Central memory CD4-positive, alpha-beta T cell (primary cell): Measurements from ENCODE around the gene NRG3.
"Not testable (repeated sequence)": the region's sequence is repeated elsewhere in the genome, so short reads cannot be mapped to it uniquely, and the experiment has no call there.

Experiments used
- DNase-seq: peaks from one replicate; pipeline ENCODE4 v3.0.0; 2022

NRG3 gene

DNA sequence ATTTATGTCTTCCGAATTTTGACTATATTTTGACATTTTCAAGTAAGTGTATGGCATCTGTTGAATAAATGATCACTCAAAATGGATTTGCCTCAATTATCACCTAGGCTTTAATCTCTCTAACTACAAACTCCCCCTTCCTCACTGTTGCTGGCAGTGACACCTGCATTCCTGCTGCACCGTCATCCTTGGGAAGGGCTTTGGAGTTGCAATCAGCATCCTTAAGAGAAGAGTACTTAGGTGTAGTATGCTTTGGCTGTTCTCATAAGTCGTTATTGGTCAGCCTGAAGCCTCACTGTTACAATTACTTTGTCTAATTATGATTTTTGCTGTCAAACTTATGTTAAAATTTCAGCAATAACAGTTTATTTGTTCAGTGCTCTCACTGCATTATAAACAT, 415.0 kb downstream of the NRG3 start:
- no peak for DNase-seq

DNA sequence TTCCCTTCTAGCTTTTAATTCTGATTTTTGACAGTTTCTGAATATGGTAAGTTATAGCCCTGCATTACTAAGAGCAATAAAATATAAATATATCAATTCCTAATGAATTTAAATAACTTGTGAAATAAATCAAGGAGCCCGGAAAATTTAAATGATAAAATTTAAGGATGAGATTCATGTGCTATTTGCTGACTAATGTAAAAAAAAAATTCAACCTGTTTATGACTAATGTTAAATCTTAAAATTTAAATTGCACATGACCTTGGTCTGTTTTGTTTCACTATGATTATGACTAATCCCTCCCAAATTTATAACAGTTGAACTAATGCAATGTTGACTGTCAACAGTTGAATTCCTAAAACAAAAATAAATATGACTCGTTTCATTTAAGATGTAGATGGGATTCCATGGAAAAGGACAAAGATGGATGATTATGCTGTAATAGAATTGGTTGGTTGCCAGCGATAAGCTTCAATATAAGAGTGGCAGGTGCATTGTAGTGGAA, 419.9 kb downstream of the NRG3 start:
- no peak for DNase-seq

DNA sequence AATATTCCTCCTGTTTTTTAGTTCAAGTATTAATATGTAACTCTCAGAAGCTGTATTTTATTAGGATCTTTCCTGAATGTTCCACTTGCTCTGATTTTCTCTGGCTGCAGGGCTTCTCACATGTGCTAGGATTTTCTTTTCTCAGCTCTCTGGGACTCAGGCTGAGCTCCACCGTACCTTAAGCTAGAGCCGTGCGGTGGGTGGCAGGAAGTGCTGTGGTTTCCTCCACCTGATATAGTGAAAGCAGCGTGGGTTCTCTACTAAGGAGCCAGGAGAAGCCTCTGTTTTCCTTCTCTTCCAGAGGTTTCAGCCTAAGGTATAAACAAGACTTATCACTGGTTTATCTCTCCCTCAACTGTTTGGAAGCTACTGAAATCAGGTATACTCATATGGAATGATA, 433.6 kb downstream of the NRG3 start:
- DNase-seq = no peak

DNA sequence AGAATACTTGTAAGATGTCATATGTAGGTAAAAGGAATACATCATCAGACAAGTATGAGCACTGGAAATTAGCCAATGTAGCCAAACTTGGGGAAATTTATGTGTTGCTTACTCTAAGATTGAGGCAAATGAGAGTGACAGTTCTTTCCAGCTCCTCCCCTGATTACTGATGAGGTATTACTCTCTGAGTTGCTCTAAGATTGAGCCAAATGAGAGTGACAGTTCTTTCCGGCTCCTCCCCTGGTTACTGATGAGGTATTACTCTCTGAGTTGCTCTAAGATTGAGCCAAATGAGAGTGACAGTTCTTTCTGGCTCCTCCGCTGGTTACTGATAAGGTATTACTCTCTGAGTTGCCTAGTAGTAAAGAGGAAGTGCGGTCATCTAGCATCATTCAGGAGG, 435.8 kb downstream of the NRG3 start:
- no peak for DNase-seq

DNA sequence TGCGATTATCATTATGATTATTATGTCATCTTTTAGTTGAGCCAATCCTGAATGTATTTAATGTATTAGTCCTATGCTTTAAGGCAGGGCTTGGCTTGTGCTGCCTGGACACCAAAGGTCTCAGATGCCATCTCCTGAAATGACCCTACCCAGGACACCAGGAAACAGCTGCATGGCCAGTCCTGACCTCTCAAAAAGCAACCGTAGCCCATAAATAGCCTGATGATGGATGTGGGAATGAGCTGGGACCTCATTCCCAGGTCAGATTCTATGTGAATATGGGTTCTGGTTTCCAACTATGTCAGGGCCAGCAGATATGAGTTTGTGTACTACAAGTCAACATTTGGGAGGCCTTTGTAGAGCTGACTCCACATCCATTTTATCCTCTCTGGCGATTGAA, 438.4 kb downstream of the NRG3 start:
- DNase-seq = no peak

DNA sequence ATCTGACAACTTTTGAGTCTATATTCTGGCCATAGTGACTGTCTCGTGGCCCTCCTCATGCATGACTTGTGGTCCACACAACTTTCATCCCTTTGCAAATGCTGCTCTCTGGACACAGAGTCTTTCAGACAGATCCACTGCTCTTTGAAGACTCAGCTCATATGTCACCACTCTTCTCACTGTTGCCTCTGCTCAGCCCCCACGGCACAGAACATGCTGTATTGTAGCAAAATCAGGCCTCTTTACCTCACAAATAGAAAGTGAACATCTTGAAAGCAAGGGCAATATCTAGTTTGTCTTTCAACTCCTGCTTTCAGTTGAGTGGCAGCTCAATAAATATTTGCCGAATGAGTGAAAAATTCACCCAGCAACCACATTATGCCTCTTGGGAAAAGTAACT, 443.5 kb downstream of the NRG3 start:
- no peak for DNase-seq

DNA sequence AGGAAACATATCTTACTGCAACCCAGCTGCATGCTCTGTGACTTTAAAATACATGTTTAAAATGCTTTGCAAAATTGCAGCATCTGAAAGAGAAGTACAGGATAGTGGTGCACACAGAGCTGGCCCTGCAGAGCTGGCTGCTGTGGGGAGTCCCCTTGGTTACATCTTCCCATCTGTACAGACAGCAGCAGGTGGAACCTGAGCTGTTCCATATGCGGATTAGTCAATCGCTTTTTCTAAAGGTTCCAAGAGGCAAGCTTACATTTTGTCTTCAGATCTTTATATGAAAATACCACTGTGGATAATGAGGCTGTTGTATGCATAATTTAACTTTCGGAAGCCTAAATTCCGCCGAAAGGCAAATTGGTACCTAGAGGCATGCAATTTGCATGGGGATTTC, 444.1 kb downstream of the NRG3 start:
- no peak for DNase-seq

DNA sequence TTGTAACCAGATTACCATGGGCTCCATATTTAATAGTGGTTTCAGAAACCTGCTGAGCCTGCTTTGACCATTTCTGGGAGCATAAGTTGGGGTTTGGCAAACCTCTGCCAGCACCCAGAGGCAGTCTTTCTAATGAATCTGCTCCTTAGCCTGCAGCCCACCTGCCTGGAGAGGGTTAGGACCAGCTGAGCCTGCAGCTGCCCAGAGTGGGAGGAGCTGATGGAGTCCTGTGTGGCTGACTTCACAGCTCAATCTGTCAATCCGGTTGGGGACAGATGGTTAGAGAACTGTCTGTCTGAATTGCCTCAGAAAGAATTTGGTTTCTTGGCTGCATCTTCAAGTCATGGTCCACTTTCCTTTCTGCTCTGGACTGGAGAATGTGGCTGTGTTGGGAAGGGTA, 444.6 kb downstream of the NRG3 start:
- DNase-seq = no peak

DNA sequence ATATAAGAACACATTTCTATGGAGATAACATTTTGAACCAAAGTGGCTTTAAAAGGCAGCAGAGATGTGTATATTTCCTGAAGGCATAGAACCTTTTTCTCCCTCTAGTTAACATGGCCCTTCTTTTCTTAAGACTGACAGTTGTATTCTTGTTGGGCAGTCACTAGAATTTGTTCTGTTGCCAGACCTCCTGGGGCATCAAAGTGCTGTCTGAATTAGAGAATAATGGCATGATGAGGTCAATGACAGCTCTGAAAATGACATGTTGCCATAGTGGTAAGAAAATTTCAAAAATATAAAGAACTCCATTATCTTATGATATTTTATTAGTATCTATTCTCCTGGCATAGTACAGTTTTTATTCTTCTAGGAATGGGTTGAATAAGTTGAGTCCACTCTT, 446.7 kb downstream of the NRG3 start:
- DNase-seq = no peak

DNA sequence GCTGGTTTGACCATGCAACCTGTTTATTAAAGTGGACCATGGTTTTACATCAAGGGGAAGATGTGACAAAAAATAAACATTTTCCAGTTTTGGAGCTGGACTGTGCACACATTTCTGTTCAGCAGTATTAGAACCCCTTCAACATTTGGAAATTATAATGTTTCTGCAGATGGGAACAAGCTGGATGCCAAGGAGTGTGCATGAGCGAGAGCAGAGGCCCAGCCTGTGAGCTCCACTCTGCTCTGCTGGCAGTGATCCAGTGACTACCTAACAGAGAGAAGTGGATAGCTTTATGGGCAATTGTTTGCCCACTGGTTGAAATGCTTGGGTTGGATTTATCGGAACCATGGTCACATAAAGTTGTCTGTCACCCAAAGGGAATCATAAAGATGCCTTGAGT, 456.7 kb downstream of the NRG3 start:
- no peak for DNase-seq

DNA sequence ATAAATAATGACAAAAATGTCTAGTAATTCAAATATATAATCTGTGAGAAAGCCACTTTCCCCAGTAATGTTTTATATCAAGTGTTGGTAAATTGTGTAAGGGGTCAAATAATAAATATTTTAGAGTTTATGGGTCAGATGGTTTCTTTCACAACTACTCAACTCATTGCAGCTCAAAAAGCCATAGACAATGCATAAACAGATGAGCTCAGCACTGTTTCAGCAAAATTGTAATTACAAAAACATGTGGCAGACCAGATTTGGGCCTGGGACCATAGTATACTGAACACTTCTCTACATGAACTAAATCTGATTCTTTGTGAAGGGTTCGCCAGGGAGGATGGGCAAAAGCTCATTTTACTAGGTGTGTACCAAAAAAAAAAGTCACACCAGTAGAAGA, 460.8 kb downstream of the NRG3 start:
- no peak for DNase-seq

DNA sequence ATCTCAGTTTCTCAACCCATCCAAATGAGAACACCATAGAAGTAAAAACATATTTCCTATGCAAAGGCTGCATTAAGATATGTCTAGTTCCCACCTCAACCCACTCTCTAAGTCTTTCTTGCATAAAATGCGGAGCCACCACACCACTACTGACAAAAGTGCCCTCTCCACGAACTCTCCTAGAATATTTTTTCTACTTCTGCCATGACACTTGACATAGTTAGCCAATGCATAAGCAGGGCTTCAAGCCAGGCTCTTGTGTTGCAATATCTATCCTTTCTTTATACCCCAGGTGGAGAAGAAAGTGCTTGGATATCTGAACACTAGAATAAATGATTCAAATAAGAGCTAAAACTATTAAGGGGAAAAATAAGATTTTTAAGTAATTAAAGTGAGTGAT, 465.2 kb downstream of the NRG3 start:
- no peak for DNase-seq

DNA sequence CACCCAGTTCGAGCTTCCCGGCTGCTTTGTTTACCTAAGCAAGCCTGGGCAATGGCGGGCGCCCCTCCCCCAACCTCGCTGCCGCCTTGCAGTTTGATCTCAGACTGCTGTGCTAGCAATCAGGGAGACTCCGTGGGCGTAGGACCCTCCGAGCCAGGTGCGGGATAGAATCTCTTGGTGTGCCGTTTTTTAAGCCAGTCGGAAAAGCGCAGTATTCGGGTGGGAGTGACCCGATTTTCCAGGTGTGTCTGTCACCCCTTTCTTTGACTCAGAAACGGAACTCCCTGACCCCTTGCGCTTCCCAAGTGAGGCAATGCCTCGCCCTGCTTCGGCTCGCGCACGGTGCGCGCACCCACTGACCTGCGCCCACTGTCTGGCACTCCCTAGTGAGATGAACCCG, 474.6 kb downstream of the NRG3 start:
- not testable (repeated sequence) for DNase-seq

DNA sequence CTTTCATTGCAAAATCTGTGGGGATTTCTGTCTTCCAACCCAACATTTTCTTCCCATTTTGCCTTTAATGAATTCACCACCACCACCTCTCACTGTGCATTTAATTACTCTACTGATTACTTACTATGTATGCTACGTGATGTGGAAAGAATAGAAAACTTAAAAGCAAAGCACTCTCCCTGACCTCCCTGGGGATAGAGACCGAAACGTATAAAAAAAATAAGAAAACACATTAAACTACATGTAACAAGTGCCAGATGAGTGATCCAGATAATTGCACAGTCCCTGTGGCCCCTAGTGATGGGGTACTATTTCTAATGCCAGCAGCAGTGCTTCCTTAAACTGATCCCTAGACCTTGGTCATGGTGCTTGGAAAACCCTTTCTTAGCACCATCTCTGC, 478.4 kb downstream of the NRG3 start:
- no peak for DNase-seq

DNA sequence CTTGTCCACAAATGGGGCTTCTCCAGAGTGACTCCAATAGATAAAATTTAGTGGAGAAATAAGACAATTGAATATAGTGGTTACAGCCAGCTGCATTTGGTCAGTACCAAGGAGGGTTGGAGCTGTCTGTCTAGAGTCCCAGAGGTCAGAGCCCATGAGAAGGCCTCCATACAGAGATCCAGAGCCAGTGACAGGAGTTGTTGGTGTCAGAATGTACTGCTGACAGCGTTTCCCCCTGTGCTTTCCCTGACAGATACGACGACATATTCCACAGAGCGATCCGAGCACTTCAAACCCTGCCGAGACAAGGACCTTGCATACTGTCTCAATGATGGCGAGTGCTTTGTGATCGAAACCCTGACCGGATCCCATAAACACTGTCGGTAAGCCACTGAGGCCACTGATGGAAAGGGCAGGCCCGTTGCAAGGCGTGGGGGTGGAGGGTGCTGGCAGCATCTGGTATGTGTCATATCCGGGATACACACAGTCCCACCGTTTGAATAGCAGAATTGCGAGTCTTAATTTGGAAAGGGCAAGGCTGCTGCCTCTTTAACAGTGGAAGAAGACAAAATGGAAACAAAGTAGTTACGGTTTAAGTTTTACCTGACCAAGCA, 483.6 kb downstream of the NRG3 start:
- no peak for DNase-seq

DNA sequence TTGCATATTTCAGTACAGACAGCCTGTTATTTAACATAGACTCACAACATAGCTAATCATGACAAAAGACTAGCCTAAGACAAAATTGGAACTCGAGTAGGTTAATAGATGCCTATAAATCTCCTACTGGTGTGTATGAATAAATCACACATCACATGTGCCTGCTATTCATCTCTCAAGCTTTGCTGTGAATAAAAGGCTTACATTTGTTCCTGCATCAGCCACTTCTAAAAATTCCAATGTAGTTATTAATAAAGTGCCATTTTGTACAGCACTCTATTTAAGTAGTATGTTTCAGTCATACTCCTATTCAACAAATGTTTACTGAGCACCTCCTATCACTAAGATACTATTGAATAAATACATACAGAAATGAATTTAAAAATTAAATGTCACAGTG, 486.3 kb downstream of the NRG3 start:
- DNase-seq = no peak

DNA sequence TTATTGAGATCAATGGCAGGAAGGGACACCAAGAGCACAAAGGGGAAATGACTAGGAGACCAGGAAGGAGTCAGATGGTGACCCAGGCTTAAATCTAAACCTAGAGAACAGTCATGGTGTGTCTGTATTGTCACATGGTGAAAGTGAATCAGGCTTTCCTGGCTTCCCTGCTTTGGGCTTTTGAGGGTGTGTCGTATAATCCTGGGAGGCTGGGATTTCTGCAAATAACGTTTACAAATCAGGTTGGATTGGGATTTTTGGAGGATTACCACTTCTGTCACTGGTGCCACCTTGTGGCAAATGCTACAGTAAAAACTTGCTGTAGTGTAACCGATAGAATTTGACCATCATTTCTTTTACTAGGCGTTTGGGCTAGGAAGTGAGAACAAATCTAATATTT, 502.6 kb downstream of the NRG3 start:
- no peak for DNase-seq

DNA sequence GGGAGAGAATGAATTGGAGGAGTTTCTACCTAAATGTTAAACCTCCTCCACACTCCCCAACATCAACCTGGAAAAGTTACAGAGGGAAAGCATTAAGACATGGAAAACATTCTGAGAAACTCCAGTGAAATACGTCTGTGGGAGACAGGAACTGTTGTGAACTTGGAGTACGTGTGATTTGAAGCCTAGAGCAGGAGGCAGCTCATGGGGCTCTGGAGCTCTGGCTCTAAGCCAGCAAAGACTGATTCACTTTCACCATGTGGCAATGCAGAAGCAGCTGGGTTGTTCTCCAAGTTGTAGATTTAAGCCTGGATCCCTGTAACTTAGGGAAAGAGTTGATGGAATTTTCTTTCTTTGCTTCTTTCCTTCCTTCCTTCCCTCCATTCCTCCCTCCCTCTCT, 503.2 kb downstream of the NRG3 start:
- no peak for DNase-seq

DNA sequence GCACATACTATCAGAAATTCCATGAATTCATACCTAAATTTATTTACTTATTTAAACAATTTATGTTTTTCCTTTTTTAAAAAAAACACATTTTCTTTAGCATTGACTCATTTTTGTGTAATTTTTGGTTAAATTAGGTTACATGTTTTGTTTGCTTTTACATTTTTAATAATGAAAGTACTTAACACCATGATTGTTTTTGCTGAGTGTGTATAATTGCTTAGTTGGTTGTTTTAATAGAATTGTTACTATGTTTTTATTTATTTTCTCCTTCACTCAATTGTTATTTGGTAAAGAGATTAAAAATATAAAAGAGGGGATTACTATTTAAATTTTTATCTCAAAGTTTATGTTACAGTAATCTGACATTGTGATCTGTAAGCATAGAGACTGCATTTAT, 508.4 kb downstream of the NRG3 start:
- no peak for DNase-seq

DNA sequence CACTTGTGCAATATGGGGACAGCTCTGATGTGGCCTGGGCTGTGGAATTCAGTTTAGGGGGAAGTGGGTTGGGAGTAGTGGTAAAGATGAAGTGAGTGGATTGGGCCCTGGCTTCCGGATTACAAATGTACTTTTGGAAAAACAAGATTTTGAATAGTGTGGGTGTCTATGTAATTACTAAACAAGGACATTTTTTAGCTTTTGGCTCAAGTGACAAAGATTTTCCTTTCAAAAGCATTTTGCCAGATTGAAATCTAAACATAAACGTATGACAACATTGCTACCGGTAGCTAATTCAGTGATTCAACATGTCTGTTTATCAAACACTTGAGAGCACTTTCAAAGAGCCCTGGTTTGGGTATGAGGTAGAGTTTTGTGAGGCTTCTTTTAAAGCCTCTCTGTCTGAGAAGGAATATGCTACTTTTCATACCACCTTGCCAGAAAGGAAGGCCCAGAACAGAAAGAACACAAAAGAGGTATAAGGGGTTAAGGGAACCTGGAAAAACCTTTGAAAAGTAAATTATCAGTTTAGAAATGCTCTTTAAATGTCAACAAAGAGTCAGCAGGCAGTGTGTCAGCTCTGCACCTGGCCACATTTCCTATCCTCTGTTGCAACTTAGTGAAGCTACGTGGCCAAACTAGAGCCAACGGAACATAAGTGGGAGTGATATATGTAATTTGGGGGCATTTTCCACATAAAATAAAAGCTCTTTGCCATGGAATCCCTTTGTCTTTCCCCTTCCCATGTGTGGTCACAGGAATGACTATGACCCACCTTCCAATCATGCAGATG, 516.1 kb downstream of the NRG3 start:
- DNase-seq = no peak

DNA sequence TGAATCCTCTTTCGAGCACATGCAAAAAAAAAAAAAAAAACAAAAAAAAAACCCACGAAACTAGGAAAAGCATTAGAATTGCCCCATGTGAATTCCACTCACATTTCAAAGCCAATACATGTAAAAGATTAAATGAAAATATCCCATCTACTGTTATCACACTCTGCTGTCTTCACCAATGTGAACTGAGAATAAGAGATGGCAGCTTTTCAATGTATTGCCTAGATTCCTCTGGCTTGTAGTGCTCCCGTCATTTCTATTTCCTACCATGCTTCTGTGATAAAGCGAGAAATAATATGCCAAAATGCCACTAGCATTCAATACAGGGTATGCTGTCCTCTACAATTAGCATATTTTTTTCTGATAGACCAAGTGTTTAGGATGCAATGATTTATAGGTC, 517.0 kb downstream of the NRG3 start:
- DNase-seq = no peak

DNA sequence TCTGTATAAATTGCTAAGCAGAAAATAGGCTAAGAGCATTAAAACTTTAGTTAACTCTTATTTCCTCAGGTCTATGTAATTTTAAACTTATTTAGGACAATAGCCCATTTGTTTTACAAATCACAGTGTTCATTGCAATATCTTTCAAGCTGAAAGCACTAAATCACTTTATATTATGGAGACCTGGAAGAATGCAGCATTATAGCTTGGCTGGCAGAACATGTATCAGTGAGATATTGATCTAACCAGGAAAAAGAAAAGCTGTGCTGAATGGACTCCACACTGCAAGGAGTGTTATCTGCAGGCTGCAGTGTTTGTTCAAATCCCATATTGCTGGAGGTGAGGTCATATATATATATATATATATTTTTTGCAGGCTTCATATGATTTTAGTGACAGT, 517.5 kb downstream of the NRG3 start:
- DNase-seq = no peak

DNA sequence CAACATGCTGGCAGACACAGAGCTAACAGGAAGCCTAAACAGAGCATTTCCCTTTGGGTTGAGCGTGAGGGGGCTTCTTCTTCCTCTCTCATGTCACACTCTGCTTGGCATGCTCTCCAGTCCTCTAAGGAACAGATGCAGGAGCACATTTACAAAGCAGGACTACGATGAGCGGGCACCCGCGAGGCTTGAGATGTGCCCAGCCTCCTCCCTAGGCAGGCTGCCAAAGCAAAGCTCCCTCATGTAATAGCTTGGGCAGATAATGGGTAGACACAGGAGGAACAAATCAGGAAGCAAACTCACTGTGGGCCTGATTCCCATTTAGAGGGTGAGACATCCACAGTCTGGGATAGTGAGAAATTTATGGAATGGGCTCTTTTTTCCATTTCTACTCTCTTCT, 519.1 kb downstream of the NRG3 start:
- no peak for DNase-seq

DNA sequence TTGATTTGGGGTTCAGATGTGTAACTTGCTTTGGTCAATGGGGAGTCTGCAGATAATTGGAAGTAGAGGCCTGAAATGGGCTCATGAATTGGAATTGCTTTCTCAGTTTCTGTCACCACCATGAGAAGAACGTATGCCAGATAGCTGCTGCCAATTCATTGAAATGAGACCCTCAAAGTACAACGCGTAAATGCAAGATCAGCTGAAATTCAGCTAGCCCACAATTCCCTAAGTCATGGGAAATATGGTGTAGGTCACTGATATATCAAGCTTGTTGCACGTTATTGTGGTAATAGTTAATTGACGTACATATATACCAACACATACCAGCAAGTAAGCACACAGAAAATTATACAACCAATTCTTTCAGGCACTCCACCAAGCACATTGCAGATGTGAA, 520.0 kb downstream of the NRG3 start:
- DNase-seq = no peak

DNA sequence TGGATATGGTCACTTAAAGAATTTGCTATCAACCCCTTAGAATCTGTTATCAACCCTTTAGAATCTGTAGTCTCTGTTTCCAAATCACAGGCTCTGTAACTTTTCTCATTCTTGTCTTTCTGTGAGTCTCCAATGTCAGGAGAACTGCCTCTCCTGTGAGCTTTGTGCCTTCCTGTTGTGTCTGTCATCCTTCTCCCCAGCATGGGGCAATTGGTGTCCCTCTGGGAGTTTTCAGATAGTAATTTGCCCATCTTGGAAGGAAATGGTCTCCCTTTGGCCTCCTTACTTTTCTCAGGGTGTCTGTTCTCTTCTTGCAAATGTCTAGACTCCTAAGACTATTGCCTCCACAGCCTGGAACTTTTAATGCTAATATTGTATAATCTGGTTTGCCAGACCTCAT, 521.9 kb downstream of the NRG3 start:
- DNase-seq = no peak
